Activated gamma-delta T cell treated with anti-CD3 and anti-CD28 coated beads, Interleukin-2, amount 50 U/mL, for 16 hours (primary cell): Measurements from ENCODE around the gene MOGAT2.
"Not testable (repeated sequence)": the region's sequence is repeated elsewhere in the genome, so short reads cannot be mapped to it uniquely, and the experiment has no call there.

Experiments
- DNase-seq: peaks from one replicate; pipeline ENCODE4 v3.0.0-alpha.2; 2020; ENCODE audit warnings: low read depth

The MOGAT2 gene

DNA sequence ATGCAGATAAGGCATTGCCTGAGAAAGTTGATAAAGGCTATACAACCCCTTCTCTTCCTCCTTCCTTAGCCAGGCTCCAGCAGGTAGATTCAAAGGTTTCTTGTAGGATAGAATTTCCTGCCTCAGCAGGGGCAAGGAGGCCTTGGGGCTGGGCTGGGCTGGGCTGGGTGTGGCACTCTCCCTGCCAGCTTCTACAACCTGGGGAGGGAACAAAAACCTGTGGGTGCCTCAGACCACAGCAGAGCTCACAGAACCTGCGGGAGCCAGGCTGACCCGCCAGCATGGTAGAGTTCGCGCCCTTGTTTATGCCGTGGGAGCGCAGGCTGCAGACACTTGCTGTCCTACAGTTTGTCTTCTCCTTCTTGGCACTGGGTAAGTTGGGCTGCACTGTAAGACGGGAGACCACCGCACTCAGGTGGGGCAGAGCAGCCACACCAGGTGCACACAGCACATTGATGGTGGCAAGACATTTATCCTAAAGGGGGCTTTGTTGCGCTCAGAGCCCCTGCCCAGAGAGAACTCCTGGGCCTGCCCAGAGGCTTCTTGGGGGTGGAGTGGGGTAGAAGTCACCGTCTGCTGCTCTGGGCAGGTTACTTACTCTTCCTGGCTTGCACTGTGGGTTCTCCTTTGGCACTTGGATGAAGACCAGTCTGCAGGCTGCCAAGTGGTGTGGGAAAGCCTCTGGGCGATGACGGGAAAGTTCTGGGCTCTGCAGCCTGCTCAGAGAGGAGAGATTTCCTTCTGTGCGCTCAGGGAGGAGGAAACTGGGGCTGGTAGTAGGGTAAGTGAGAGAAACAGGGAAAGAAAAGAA lies at the start of gene MOGAT2:
MOGAT2 (plus strand) TSS at position 231 of the 811 bp plus-strand sequence; CDS start at position 282, 51 bp downstream.
- DNase-seq, result no peak

DNA sequence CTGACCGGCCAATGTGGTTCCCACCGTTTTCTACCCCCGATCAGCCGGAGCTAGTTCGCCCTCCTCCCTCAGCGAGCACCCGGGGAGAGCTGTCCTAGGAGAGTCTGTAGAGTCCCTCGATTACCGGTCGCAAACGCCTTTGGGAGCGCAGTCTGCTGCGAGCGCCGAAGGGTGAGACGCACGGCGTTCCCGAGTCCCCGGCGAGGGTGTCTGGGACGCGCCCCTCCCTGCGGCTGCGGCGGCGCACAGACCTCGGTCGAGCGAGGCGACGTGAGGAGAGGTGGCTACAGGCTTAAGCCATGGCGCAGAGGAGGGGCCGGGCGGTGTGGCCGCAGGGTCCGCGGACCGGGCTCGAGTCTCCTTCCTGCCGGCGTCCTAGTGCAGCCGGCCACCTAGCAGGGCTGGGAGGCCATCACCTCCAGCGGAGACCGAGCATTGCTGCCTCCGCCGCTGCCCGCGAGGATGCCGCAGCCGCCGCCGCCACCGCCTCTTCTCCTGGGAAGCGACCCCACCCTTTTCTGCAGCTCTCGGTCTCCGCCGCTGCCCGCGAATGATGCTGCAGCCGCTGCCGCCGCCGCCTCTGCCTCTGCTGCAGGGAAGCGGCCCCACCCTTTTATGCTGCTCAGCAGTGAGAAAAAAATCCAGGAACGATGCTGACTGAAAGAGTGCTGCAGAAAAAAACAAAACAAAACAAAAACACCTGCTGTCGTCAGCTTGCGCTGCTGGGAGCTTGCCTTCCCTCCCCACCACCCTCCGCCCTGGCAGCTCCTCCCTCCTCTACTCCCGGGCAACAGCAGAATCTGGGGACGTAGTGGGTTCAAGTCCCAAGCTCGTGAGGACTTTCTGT lies 49.0 kb upstream of the MOGAT2 start, which contains the start of gene MAP6:
MAP6 (minus strand) TSS at position 588 of the 847 bp plus-strand sequence. CDS start 669 bp downstream, outside the sequence.
- no peak for DNase-seq

GRCh38 chr11:75673977-75674582 lies 43.6 kb upstream of the MOGAT2 start:
- DNase-seq, result no peak

GRCh38 chr11:75677275-75677674 lies 40.4 kb upstream of the MOGAT2 start:
- no peak for DNase-seq

DNA sequence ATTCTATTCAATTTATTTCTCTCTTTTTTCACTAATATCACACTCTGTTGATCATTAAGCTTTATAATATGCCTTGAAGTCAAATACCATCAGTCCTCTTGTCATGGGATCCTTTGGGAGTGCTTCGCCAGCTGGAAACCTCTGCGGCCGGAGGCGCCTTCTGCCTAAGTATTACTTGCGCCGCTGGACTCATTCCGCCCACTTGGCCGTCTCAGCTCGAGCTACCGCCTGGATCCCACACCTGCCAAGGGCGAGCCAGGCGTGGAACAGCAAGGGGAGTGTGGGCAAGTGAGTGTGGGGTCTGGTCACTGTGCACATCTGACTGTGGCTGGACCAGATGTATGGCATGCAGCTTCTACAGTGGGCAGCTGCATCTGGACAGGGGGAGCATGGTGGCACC lies 39.7 kb upstream of the MOGAT2 start:
- no peak for DNase-seq

GRCh38 chr11:75678620-75679259 lies 38.9 kb upstream of the MOGAT2 start:
- no peak for DNase-seq

GRCh38 chr11:75679566-75679965 lies 38.1 kb upstream of the MOGAT2 start:
- no peak for DNase-seq

DNA sequence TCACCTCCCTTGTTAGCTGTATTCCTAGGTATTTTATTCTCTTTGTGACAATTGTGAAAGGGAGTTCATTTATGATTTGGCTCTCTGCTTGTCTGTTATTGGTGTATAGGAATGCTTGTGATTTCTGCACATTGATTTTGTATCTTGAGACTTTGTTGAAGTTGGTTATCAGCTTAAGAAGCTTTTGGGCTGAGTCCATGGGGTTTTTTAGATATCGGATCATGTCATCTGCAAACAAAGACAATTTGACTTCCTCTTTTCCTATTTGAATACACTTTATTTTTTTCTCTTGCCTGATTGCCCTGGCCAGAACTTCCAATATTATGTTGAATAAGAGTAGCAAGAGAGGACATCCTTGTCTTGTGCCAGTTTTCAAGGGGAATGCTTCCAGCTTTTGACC lies 33.8 kb upstream of the MOGAT2 start:
- not testable (repeated sequence) for DNase-seq

GRCh38 chr11:75689863-75690609 lies 27.6 kb upstream of the MOGAT2 start:
- DNase-seq, result no peak

- DNase-seq, result no peak
Observed at GRCh38 chr11:75691804-75692203, 25.8 kb upstream of the MOGAT2 start.

GRCh38 chr11:75697906-75698581 lies 19.6 kb upstream of the MOGAT2 start:
- DNase-seq, result no peak

GRCh38 chr11:75700940-75701339 lies 16.7 kb upstream of the MOGAT2 start:
- DNase-seq, result no peak

- no peak for DNase-seq
Observed at GRCh38 chr11:75703695-75704237, 13.9 kb upstream of the MOGAT2 start.

DNA sequence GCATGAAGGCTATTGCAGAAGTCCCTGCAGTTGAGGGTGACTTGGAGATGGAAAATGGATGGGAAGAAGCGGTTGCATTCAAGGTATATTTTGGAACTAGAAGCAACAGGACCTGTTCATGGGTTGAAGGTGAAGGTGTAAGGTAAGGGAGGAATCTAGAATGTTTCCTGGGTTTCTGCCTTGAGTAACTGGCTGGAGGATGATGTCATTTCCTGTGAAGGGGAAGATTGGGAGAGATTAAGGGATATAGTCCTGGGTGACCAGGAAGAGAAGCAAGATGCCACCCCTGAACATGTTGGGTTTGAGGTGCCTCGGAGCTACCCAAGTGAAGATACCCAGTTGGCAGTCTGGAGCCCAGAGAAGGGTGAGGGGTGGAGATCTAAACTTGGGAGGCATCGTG lies 12.1 kb upstream of the MOGAT2 start:
- DNase-seq, result no peak

DNA sequence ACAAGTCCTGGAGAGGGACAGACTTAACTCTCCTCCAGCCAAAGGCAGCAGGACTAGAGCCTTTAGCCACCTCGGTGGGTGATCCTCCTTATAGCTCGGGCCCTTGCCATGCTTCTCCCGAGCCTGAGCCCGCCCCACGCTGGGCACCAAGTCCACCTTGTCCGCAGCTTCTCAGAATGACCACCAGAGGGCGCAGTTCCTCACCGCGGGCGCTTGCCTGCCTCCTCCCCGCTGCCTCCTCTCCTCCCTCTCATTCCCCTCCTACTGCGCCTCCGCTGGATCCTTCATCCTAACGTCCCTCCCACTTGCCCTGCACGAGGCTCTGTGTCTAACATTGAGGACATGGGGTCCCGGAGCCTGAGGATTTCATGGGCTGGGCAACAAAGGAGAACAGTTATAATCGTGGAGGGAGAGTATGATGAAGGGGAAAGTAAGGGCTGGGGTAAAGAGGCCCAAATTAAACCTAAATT lies 11.3 kb upstream of the MOGAT2 start:
- DNase-seq, result peak; percentile 45

DNA sequence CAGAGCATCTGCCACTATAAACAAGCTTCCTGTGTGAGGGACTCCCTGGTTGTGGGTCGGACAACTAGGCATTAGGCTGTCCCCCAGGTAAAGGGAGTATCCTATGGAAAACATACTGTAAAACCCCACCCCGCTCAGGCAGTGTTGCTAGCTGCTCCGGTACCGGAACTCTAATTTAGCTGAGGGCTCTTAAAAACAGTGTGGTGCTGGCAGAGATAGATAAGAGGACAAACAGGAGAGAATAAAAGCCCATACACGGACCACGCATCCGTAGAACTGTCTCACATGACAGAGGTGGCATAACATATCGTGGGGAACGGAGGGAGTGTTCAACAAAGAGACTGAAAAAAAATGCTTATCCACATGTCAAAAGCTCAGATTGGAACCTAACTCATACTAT lies 3.4 kb upstream of the MOGAT2 start:
- no peak for DNase-seq

DNA sequence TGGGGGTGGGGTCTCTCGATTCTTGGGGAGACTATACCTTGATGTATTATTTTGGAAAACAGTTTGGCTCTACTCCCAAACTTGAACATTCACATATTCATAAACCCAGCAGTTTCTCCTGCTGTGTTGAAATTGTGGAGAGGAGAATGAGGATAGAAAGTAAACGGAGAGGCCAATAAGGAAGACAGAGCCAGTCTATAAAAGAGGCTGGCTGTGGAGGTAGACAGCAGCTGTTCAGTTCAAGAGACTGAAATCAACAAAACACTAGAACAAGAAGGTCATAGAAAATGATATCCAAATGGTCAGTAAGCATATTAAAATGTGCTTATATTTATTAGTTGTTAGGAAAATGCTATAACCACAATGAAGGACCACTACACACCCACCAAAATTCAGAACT lies 1.9 kb upstream of the MOGAT2 start:
- no peak for DNase-seq

DNA sequence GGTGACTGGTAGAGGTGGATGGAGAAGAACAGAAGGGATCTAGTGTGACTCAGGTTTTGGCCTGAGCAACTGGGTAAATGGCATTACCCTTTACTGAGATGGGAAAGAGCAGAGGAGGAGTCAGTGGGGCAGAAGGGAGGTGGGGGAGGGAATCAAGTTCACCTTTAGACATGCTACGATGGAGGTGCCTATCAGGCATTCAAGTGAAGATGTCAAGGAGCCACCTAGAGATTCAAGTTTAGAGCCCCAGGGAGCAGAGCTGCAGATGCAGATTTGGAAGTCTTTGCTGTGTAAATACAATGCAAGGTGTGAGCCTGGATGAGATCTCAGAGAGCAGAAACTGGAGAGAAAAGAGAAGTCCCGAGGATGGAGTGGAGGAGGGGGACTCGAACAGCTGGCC lies 979 bp upstream of the MOGAT2 start:
- no peak for DNase-seq

GRCh38 chr11:75718419-75719339 lies 1.0 kb downstream of the MOGAT2 start:
- DNase-seq, result no peak
